A549 (cell line): Measurements from ENCODE around the gene PFKFB4. TPM values are rescaled to one million over a fixed set of nuclear protein-coding genes. Genes with fewer than 3 reads are reported as not detected.

Experiments
- ATAC-seq, 2 experiments: fragments of 200-7000 bp in 1 of 2; fragments of >200 bp in 1 of 2; cut with Nextera tagmentation in 1 of 2; cut with Tn5 transposase in 1 of 2; 3 replicates each; pipeline versions ENCODE4 v1.8.0 to v1.9.1; 2018 to 2020; ENCODE audit warnings: mild to moderate bottlenecking in 1 of 2, moderate library complexity in 1 of 2
- CTCF ChIA-PET: fragments of 300-600 bp; sonication (Branson Sonifier 250); formaldehyde crosslinking; extraction: SDS; loops from one replicate; lab custom pipeline; 2021; ENCODE audit warnings: antibody characterized with exemption, inconsistent platforms; lab: Yijun Ruan, JAX
- POLR2A ChIA-PET: fragments of 350-600 bp; formaldehyde crosslinking; extraction: SDS; loops from one replicate; lab custom pipeline; 2021; ENCODE audit warnings: antibody characterized with exemption, inconsistent platforms; lab: Yijun Ruan, JAX
- DNase-seq, 2 experiments: peaks; one replicate each; pipeline versions ENCODE4 v3.0.0 to v3.0.0-alpha.2; 2011 to 2016; ENCODE audit warnings: low read depth in 1 of 2, low spot score in 1 of 2
- FAIRE-seq: peaks from 2 replicates; lab custom pipeline; 2011; peaks lifted over from hg19 to GRCh38; lab: Jason Lieb, UNC
- H3K27ac ChIP-seq, 2 experiments: fragments of >200 bp; sonication (Bioruptor Twin); formaldehyde crosslinking; 3 replicates each; pipeline ENCODE4 v1.5.1; 2016 to 2017
- H3K4me1 ChIP-seq: fragments of >200 bp; sonication (Bioruptor Twin); formaldehyde crosslinking; 3 replicates; pipeline ENCODE4 v1.6.1; 2016
- H3K4me2 ChIP-seq: fragments of >200 bp; sonication (Bioruptor Twin); formaldehyde crosslinking; 3 replicates; pipeline ENCODE4 v1.6.1; 2016
- H3K4me3 ChIP-seq: fragments of >200 bp; sonication (Bioruptor Twin); formaldehyde crosslinking; 3 replicates; pipeline ENCODE4 v1.5.1; 2016
- H3K9me3 ChIP-seq: fragments of >200 bp; sonication (Bioruptor Twin); formaldehyde crosslinking; 3 replicates; pipeline ENCODE4 v1.6.1; 2016
- CBX2 ChIP-seq: fragments of 200-600 bp; sonication (generic); IDR thresholded peaks from 2 replicates; pipeline ENCODE4 v1.6.1; 2016; ENCODE audit warnings: low read depth, mild to moderate bottlenecking, borderline replicate concordance
- CHD2 ChIP-seq: fragments of 150-350 bp; IDR thresholded peaks from 2 replicates; pipeline ENCODE4 v1.6.1; 2014; ENCODE audit warnings: low read length; ENCODE audit not compliant: partially characterized antibody
- FOXS1 ChIP-seq: fragments of 250-450 bp; sonication (Bioruptor Pico); IDR thresholded peaks from 2 replicates; pipeline ENCODE4 v1.5.0; 2020; ENCODE audit warnings: mild to moderate bottlenecking, moderate library complexity
- HDAC2 ChIP-seq: fragments of 200-600 bp; sonication (generic); IDR thresholded peaks from 2 replicates; pipeline ENCODE4 v1.6.1; 2016
- KDM5A ChIP-seq: fragments of 200-600 bp; sonication (generic); IDR thresholded peaks from 2 replicates; pipeline ENCODE4 v1.6.1; 2016; ENCODE audit warnings: antibody characterized with exemption, mild to moderate bottlenecking
- MAZ ChIP-seq: fragments of 150-350 bp; IDR thresholded peaks from 2 replicates; pipeline ENCODE4 v1.6.1; 2014; ENCODE audit warnings: antibody characterized with exemption, low read depth, low read length, borderline replicate concordance
- NFE2L2 ChIP-seq: fragments of 150-350 bp; conservative IDR thresholded peaks from 2 replicates; pipeline ENCODE4 v1.6.1; 2014; ENCODE audit warnings: low read length
- NPAS2 ChIP-seq: fragments of 250-450 bp; sonication (Bioruptor Pico); IDR thresholded peaks from 2 replicates; pipeline ENCODE4 v1.8.0; 2022; ENCODE audit warnings: mild to moderate bottlenecking, moderate library complexity, borderline replicate concordance
- NR3C1 ChIP-seq: fragments of >200 bp; sonication (Bioruptor Twin); formaldehyde crosslinking; IDR thresholded peaks from 3 replicates; pipeline ENCODE4 v1.6.1; 2017
- RAD21 ChIP-seq, 2 experiments: fragments of >200 bp in 1 of 2; sonication (Bioruptor Twin) in 1 of 2; formaldehyde crosslinking in 1 of 2; IDR thresholded peaks in 1 of 2; conservative IDR thresholded peaks in 1 of 2; 2 replicates in 1 of 2; 3 replicates in 1 of 2; pipeline ENCODE4 v1.6.1; 2012 to 2018; ENCODE audit warnings: inconsistent platforms in 1 of 2
- RCOR1 ChIP-seq: fragments of 150-350 bp; IDR thresholded peaks from 2 replicates; pipeline ENCODE4 v1.6.1; 2014; ENCODE audit warnings: antibody characterized with exemption, low read length, low read depth
- RFX5 ChIP-seq: fragments of 450-650 bp; IDR thresholded peaks from 2 replicates; pipeline ENCODE4 v1.7.1; 2014; ENCODE audit warnings: antibody characterized with exemption, mild to moderate bottlenecking, moderate library complexity
- RNF2 ChIP-seq: fragments of 200-600 bp; sonication (generic); IDR thresholded peaks from 2 replicates; pipeline ENCODE4 v1.6.1; 2016; ENCODE audit warnings: low read depth, mild to moderate bottlenecking, antibody characterized with exemption, moderate library complexity, borderline replicate concordance
- TFCP2L1 ChIP-seq: fragments of 250-450 bp; sonication (Bioruptor Pico); IDR thresholded peaks from 2 replicates; pipeline ENCODE4 v1.5.0; 2021; ENCODE audit warnings: mild to moderate bottlenecking
- ZC3H11A ChIP-seq: fragments of 450-650 bp; IDR thresholded peaks from 2 replicates; pipeline ENCODE4 v1.6.1; 2014; ENCODE audit warnings: antibody characterized with exemption, mild to moderate bottlenecking
- WGBS: methylation state at CpG from one replicate; pipeline ENCODE4 v1.1.6; 2017; ENCODE audit errors: missing lambda C conversion rate; 5-methylcytosine and 5-hydroxymethylcytosine counted together
- polyA plus RNA-seq, 4 experiments: library from polyadenylated mRNA; depleted of rRNA in 3 of 4; stranded (reverse); fragments of >200 nt; fragmentation: RNase III in 1 of 4; extraction: RNeasy Plus Mini Kit Qiagen cat#74134 plus additional on column Dnase treatment in 1 of 4; gene quantifications; 2 replicates in 3 of 4; 3 replicates in 1 of 4; pipeline ENCODE4 v1.2.3, GENCODE V29; 2011 to 2017
- TF ChIP-seq, protein P1 (sequence below): fragments of 450-650 bp; IDR thresholded peaks from 2 replicates; pipeline ENCODE4 v1.6.1; 2014; ENCODE audit warnings: antibody characterized with exemption
- TF ChIP-seq, protein P2 (sequence below): fragments of 200-600 bp; sonication (generic); IDR thresholded peaks from 2 replicates; pipeline ENCODE4 v1.6.1; 2016; ENCODE audit warnings: antibody characterized with exemption, mild to moderate bottlenecking, moderate library complexity
- TF ChIP-seq, protein P3 (sequence below): fragments of 150-350 bp; IDR thresholded peaks from 2 replicates; pipeline ENCODE4 v1.6.1; 2014; ENCODE audit warnings: low read depth, mild to moderate bottlenecking, low read length
- TF ChIP-seq, protein P4 (sequence below): fragments of 250-450 bp; sonication (Bioruptor Pico); IDR thresholded peaks from 2 replicates; pipeline ENCODE4 v1.5.0; 2020; ENCODE audit warnings: low read depth, mild to moderate bottlenecking, moderate library complexity

Gene PFKFB4
- polyA plus RNA-seq, 2 of the 4 experiments (the other 2 are of a cell fraction), result 8.4 to 20.9 TPM

DNA sequence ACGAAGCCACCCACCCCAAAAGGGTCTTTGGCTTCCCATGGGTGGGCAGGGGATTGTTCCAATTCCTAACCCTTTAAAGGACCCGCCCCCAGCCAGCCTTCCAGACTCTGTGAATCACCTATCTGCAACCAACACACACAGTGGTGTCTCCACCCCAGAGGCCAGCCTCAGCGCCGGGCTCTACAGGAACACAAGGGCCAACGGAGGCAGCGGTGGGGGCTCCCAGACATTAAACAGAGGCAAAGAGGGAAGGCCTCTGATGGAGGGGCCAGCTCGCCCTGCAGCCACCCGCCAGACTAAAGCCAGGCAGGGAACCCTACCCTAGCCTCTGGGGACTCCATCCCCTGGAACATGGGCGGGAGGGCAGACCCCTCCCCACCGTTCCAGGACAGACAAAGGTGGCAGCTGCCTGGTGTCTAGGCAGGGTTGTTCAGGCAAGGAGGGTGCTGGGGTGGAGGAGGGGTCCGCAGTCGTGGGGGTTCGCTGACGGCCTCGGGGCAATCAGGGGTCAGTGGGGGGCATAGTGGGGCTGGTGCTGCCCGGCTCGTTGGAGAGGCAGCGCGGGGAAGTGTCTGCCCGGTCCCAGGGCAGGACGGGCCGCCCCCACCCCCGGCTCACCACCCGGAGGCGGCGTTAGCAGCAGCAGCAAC is 53.1 kb downstream of the PFKFB4 start:
- ChIA-PET CTCF (no interaction called here), POLR2A (interaction anchor here (1.0 kb wide), 1 partner anchor 63 kb away, joined by 5 read pairs; the partner anchor contains the start of genes CCDC51 and TMA7)
- peak overlapping the region; percentile 81 for H3K4me3 ChIP-seq
- H3K4me1 ChIP-seq, result peaks cover 32% of the 10 kb centered on the region
- peak overlapping the region; percentile 92 to 96 for H3K27ac ChIP-seq
- peak overlapping the region; percentile 88 for H3K4me2 ChIP-seq
- no peak for FAIRE-seq
- ATAC-seq, result peak; percentile 28 to 55; a peak in 3 of 6 replicates
- 31% methylated on average over 5 of the region's 26 CpGs for WGBS
- TF ChIP-seq RNF2 (no peak), HDAC2 (no peak), CBX2 (no peak), MAZ (no peak), RFX5 (no peak), NR3C1 (no peak), CHD2 (no peak), TFCP2L1 (CRISPR knock-in tag) (no peak)
- TF ChIP-seq, protein P1, sequence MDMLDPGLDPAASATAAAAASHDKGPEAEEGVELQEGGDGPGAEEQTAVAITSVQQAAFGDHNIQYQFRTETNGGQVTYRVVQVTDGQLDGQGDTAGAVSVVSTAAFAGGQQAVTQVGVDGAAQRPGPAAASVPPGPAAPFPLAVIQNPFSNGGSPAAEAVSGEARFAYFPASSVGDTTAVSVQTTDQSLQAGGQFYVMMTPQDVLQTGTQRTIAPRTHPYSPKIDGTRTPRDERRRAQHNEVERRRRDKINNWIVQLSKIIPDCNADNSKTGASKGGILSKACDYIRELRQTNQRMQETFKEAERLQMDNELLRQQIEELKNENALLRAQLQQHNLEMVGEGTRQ, result no peak
- TF ChIP-seq, protein P2, sequence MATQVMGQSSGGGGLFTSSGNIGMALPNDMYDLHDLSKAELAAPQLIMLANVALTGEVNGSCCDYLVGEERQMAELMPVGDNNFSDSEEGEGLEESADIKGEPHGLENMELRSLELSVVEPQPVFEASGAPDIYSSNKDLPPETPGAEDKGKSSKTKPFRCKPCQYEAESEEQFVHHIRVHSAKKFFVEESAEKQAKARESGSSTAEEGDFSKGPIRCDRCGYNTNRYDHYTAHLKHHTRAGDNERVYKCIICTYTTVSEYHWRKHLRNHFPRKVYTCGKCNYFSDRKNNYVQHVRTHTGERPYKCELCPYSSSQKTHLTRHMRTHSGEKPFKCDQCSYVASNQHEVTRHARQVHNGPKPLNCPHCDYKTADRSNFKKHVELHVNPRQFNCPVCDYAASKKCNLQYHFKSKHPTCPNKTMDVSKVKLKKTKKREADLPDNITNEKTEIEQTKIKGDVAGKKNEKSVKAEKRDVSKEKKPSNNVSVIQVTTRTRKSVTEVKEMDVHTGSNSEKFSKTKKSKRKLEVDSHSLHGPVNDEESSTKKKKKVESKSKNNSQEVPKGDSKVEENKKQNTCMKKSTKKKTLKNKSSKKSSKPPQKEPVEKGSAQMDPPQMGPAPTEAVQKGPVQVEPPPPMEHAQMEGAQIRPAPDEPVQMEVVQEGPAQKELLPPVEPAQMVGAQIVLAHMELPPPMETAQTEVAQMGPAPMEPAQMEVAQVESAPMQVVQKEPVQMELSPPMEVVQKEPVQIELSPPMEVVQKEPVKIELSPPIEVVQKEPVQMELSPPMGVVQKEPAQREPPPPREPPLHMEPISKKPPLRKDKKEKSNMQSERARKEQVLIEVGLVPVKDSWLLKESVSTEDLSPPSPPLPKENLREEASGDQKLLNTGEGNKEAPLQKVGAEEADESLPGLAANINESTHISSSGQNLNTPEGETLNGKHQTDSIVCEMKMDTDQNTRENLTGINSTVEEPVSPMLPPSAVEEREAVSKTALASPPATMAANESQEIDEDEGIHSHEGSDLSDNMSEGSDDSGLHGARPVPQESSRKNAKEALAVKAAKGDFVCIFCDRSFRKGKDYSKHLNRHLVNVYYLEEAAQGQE, result no peak
- TF ChIP-seq, protein P3, sequence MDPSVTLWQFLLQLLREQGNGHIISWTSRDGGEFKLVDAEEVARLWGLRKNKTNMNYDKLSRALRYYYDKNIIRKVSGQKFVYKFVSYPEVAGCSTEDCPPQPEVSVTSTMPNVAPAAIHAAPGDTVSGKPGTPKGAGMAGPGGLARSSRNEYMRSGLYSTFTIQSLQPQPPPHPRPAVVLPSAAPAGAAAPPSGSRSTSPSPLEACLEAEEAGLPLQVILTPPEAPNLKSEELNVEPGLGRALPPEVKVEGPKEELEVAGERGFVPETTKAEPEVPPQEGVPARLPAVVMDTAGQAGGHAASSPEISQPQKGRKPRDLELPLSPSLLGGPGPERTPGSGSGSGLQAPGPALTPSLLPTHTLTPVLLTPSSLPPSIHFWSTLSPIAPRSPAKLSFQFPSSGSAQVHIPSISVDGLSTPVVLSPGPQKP, result no peak
- H3K9me3 ChIP-seq, result no peaks in the 10 kb centered on the region
- DNase-seq, result no peak

DNA sequence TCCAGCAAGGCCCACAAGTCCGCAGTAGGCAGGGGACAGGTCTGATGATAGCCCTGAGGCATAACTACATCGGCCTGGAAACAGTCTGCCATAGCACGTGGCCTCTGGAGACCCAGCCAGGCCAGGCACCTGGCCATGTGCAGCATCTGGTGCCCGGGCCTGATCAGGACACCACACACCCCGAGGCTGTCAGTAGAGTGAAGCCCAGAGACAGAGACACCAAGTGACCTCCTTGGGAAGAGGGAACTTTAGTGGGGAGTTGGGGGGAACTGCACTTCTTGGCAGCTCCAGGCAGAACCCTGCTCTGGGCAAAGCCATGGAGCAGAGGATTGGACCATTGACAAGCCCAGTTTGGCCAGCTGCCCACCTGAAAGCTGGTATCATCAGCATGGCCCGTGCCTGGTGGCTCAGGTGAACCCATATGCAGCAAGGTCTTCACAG is 53.9 kb downstream of the PFKFB4 start:
- WGBS, result 97% methylated on average over 3 of the region's 6 CpGs
- FAIRE-seq, result no peak
- CTCF ChIA-PET, result no interaction called here
- no peaks in the 10 kb centered on the region for H3K9me3 ChIP-seq
- DNase-seq, result no peak
- TF ChIP-seq RAD21 (conservative IDR thresholded peaks at IDR 0.05 in 1 of 2, IDR thresholded peaks at IDR 0.05 in 1 of 2) (no peak), RCOR1 (no peak), NFE2L2 (no peak), ZC3H11A (no peak), FOXS1 (CRISPR knock-in tag) (no peak), NPAS2 (CRISPR knock-in tag) (no peak), KDM5A (no peak)
- TF ChIP-seq, protein P4, sequence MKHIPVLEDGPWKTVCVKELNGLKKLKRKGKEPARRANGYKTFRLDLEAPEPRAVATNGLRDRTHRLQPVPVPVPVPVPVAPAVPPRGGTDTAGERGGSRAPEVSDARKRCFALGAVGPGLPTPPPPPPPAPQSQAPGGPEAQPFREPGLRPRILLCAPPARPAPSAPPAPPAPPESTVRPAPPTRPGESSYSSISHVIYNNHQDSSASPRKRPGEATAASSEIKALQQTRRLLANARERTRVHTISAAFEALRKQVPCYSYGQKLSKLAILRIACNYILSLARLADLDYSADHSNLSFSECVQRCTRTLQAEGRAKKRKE (CRISPR knock-in tag), result no peak
- H3K4me3 ChIP-seq, result no peak overlapping the region; the same call in 1 of the 3 replicates
- ATAC-seq, result no peak
- POLR2A ChIA-PET, result no interaction called here
- H3K27ac ChIP-seq, result peak overlapping the region in 1 of 2 experiments; percentile 96; a peak in 3 of 6 replicates
- H3K4me1 ChIP-seq, result peaks cover 26% of the 10 kb centered on the region
- H3K4me2 ChIP-seq, result peak overlapping the region; percentile 88
